ENCODE data around the gene RNF113B. TPM values are rescaled to one million over a fixed set of nuclear protein-coding genes. Genes with fewer than 3 reads are reported as not detected.
A peak's percentile ranks its signal among the peaks of the same experiment; 100 is the strongest.

Gene RNF113B
- total and polyA plus RNA-seq, 8 donors: not detected

GRCh38 chr13:98158172-98158899, 18.7 kb downstream of the RNF113B start:
- Histone ChIP-seq H3K4me3 (no peak overlapping the region), H3K27ac (no peak overlapping the region), H3K4me1 (peaks cover 0 to 14% (median 0%) of the 10 kb centered on the region in 3 donors), H3K9me3 (no peaks in the 10 kb centered on the region), H3K36me3 (no peaks in the 10 kb centered on the region), H3K27me3 (no peaks in the 10 kb centered on the region)
- 76 to 84% methylated on average over 5 of the region's 5 CpGs for WGBS, 2 donors
- DNase-seq (peak in 1 of 6 donors; percentile 13), FAIRE-seq (no peak), ATAC-seq (peak in 2 of 4 donors; percentile 23 to 53)
- intact Hi-C loops (cut with DNase I): no loop called here
- no peak for TF ChIP-seq CTCF (IDR thresholded peaks at IDR 0.05)

- intact Hi-C loops (cut with DNase I): no loop called here
- no peak for ATAC-seq
- no peaks in the 10 kb centered on the region for H3K36me3 ChIP-seq
- peaks cover 0 to 14% (median 0%) of the 10 kb centered on the region in 3 donors for H3K4me1 ChIP-seq
- no peaks in the 10 kb centered on the region for H3K27me3 ChIP-seq
- no peaks in the 10 kb centered on the region for H3K9me3 ChIP-seq
- no peak for FAIRE-seq
- H3K27ac ChIP-seq: no peak overlapping the region
- 92 to 97% methylated on average over 1 of the region's 1 CpG for WGBS, 2 donors
- TF ChIP-seq CTCF (IDR thresholded peaks at IDR 0.05): no peak
- no peak for DNase-seq
- H3K4me3 ChIP-seq: no peak overlapping the region
Measured at GRCh38 chr13:98157609-98158008, 19.5 kb downstream of the RNF113B start.

- FAIRE-seq (no peak), ATAC-seq (peak in 2 of 4 donors; percentile 21 to 30)
- no peaks in the 10 kb centered on the region for H3K36me3 ChIP-seq
Measured at GRCh38 chr13:98157188-98157587, 19.9 kb downstream of the RNF113B start.

GRCh38 chr13:98156259-98156658, 20.8 kb downstream of the RNF113B start:
- TF ChIP-seq CTCF (IDR thresholded peaks at IDR 0.05): no peak
- 53 to 56% methylated on average over 2 of the region's 2 CpGs for WGBS, 2 donors
- FAIRE-seq: no peak
- no peak for DNase-seq
- H3K36me3 ChIP-seq: no peaks in the 10 kb centered on the region
- no peak overlapping the region for H3K27ac ChIP-seq
- H3K9me3 ChIP-seq: no peaks in the 10 kb centered on the region
- intact Hi-C loops (cut with DNase I): no loop called here
- peaks cover 0 to 14% (median 0%) of the 10 kb centered on the region in 3 donors for H3K4me1 ChIP-seq
- no peaks in the 10 kb centered on the region for H3K27me3 ChIP-seq
- no peak overlapping the region for H3K4me3 ChIP-seq
- no peak for ATAC-seq

More at GRCh38 chr13:98157188-98157587, 19.9 kb downstream of the RNF113B start:
- intact Hi-C loops (cut with DNase I): no loop called here
- no peak overlapping the region for H3K4me3 ChIP-seq
- H3K9me3 ChIP-seq: no peaks in the 10 kb centered on the region
- no peak for TF ChIP-seq CTCF (IDR thresholded peaks at IDR 0.05)
- 81% methylated on average over 7 of the region's 7 CpGs for WGBS, 2 donors
- H3K4me1 ChIP-seq: peaks cover 0 to 14% (median 0%) of the 10 kb centered on the region in 3 donors
- no peaks in the 10 kb centered on the region for H3K27me3 ChIP-seq
- H3K27ac ChIP-seq: no peak overlapping the region
- DNase-seq: no peak

GRCh38 chr13:98155475-98156109, 21.5 kb downstream of the RNF113B start:
- peaks cover 0 to 14% (median 0%) of the 10 kb centered on the region in 3 donors for H3K4me1 ChIP-seq
- H3K36me3 ChIP-seq: no peaks in the 10 kb centered on the region
- 90 to 94% methylated on average over 5 of the region's 5 CpGs for WGBS, 2 donors
- no peak overlapping the region for H3K27ac ChIP-seq
- DNase-seq: no peak
- TF ChIP-seq CTCF (IDR thresholded peaks at IDR 0.05): no peak
- H3K4me3 ChIP-seq: no peak overlapping the region
- intact Hi-C loops (cut with DNase I): no loop called here
- peak in 3 of 4 donors; percentile 30 to 37 (median 32) for ATAC-seq
- FAIRE-seq: no peak
- no peaks in the 10 kb centered on the region for H3K27me3 ChIP-seq
- no peaks in the 10 kb centered on the region for H3K9me3 ChIP-seq

Measured in pancreas (tissue), 10 donors.